HL-60 (cell line): Measurements from ENCODE around the gene DNAJC22.

Experiments
- CTCF ChIP-seq: IDR thresholded peaks from one replicate; pipeline ENCODE4 v1.5.1; 2011; ENCODE audit warnings: low read length, control low read depth, inconsistent platforms; ENCODE audit not compliant: insufficient read depth
- POLR2AphosphoS5 ChIP-seq: IDR thresholded peaks from 2 replicates; pipeline ENCODE4 v1.6.1; 2012; ENCODE audit warnings: low read depth
- SPI1 ChIP-seq: IDR thresholded peaks from 2 replicates; pipeline ENCODE4 v1.6.1; 2012; ENCODE audit warnings: low read depth, mild to moderate bottlenecking, borderline replicate concordance

DNA sequence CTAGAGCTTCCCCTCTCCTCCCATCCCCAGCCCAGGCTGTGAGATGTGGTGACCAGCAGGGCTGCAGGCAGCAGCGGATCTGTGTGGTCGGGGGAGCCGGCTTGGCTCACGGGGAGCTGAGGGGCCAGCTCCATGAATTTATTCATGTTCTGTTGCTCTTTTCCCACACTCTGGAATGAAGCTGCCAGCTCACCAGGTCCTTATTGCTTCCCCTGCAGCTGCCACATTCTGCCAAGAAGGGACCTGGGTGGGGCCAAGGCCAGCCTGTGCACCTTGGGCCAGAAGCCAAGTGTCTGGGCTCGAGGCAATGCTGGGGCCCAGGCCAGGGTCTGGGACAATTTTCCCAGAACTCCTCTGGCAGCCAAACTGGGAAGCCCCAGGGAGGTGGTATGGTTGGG lies 7.2 kb upstream of the DNAJC22 start:
- TF ChIP-seq SPI1 (no peak), CTCF (no peak), POLR2AphosphoS5 (no peak)
